DMS114 treated with DMSO at 0.1 percent for 48 hours (cell line): ENCODE results near the gene TPGS1.

Source experiments
- DNase-seq: peaks from one replicate; lab custom pipeline; 2025; ENCODE audit not compliant: unreplicated experiment; lab: John Stamatoyannopoulos, UW

The TPGS1 gene

GRCh38 chr19:495402-496111, 11.7 kb upstream of the TPGS1 start:
- DNase-seq: no peak

GRCh38 chr19:496112-496665, 11.1 kb upstream of the TPGS1 start, which contains the start of gene MADCAM1:
Gene MADCAM1, plus strand, starts transcription at chr19:496486. Its CDS starts 14 bp downstream, at chr19:496500.
- no peak for DNase-seq

- no peak for DNase-seq
Measured at GRCh38 chr19:496986-497385, 10.3 kb upstream of the TPGS1 start.

- DNase-seq: no peak
Measured at GRCh38 chr19:497491-497868, 9.8 kb upstream of the TPGS1 start.

GRCh38 chr19:497869-498510, 9.3 kb upstream of the TPGS1 start:
- no peak for DNase-seq

- no peak for DNase-seq
Measured at GRCh38 chr19:498511-498891, 8.8 kb upstream of the TPGS1 start.

- no peak for DNase-seq
Measured at GRCh38 chr19:498977-499623, 8.2 kb upstream of the TPGS1 start.

- DNase-seq: no peak
Measured at GRCh38 chr19:501646-502045, 5.7 kb upstream of the TPGS1 start.

GRCh38 chr19:504616-505015, 2.7 kb upstream of the TPGS1 start:
- no peak for DNase-seq

GRCh38 chr19:506404-507285, 652 bp upstream of the TPGS1 start:
- peak; percentile 93 for DNase-seq

GRCh38 chr19:508204-509150, 1.2 kb downstream of the TPGS1 start:
- DNase-seq: no peak

GRCh38 chr19:510606-511100, 3.4 kb downstream of the TPGS1 start:
- no peak for DNase-seq

- no peak for DNase-seq
Measured at GRCh38 chr19:511101-511851, 4.0 kb downstream of the TPGS1 start.

GRCh38 chr19:512547-513365, 5.5 kb downstream of the TPGS1 start:
- DNase-seq: no peak

- DNase-seq: no peak
Measured at GRCh38 chr19:513368-514165, 6.3 kb downstream of the TPGS1 start.

- no peak for DNase-seq
Measured at GRCh38 chr19:514166-514663, 6.9 kb downstream of the TPGS1 start.
